ENCODE data around the gene AZIN2.
A peak's percentile ranks its signal among the peaks of the same experiment; 100 is the strongest.
"Not testable (repeated sequence)": the region's sequence is repeated elsewhere in the genome, so short reads cannot be mapped to it uniquely, and the experiment has no call there.

AZIN2 gene

DNA sequence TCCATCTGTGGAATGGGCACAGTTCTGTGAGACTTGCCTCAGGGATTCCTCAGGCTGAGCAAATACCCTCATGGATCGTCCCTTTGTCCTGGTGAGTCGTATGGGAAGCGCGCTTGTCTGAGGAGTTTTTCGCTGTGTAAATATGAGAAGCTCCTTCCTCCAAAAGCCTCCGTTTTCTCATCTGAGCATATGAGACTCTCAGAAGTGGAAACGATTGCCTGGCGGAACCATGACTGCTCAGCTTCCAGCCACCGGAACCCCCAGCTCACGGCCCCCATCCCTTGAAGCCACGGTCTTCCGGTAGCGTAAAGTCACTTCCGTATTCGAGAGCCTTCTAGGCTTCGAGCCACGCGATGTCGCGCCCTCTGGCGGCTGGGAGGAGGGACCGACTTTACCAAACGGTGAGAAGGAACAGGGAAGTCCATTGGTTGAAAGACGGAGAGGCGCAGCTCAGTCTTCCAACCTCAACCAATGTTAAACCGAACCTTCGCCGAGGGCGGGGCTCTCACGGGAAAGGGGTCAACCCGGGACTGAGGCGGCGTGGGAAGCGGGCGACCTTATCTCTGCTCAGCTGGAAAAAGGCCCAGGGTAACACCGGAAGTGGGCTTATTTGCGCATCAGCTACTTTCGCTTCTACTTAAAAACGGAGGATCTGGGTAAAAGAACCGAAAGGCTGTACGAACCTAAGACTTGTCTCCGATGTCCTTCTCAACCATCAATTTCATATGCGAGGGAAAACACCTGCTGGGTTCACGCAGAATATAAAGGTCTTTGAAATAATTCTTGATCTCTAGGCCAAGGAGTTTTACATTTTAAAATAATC is 46.3 kb downstream of the AZIN2 start:
- DNase-seq (ENCODE audit: low spot score): peak; percentile 86

DNA sequence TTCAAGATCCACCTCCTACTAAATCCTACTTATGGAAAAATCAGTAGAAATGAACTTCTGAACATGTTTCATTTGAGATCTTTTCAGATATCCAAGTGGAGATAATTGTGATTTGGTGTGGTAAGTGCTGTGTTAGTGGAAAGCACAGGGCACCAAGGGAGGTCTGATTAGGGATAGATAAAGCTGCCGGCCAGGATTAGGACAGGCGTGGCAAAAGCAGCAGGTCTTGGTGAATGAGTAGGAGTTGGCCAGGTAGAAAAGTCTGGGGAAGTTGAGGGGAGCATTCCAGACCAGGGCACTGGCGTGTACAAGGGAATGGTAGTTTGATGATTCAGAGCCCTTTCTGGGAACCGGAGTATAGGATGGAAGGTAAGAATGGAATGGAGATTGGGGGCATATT is 47.8 kb downstream of the AZIN2 start:
- DNase-seq (ENCODE audit: low spot score): no peak

DNA sequence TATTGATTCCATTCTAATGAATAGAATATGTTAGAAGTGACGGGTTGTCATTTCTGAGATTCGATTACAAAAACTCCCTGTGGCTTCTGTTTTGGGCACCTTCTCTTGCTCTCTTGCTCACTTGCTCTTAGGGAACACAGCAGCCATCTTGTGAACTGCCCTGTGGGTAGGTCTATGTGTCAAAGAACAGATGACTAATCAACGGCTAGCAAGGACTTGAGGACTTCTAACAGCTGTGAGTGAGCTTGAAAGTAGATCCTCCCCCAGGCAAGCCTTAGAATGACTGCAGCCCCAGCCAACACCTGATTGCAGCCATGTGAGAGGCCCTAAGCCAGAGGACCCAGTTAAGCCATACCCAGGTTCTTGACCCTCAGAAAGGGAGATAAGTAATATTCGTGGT is 49.3 kb downstream of the AZIN2 start:
- DNase-seq (ENCODE audit: low spot score): no peak

DNA sequence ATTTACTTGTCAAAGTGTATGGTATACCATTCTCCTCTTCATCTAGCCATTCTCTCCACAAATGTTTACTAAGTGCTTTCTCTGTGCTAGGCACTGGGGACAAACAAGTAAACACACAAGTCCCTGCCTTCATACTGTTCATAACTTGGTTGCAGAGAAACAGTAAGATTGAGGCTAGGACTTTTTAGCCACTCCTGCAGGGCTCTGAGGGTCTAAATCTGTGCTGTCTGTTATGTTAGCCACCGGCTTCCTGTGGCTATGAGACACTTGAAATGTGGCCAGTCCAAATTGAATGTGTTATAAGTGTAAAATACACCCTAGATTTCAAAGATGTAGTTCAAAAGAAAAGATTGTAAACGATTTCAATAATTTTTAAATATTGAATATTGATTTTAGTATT is 50.2 kb downstream of the AZIN2 start:
- DNase-seq (ENCODE audit: low spot score): no peak

DNA sequence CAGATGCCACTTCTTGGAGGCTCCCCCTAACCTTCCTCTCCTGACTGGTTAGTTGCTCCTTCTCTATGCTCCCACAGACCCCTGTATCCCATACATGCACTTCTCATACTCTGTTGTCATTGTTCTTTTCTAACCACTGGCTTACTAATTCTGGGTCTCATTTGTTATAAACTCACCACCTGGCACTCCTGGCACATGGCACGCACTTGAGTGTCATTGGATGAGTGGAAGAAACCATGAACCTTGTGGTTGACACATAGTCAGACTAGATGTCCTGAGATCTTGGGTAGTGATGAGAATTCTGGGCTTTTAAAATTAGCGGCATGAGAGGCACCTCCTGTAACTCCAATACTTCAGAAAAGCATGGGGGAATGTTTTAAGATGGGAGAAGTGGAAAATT is 51.6 kb downstream of the AZIN2 start:
- no peak for DNase-seq (ENCODE audit: low spot score)

DNA sequence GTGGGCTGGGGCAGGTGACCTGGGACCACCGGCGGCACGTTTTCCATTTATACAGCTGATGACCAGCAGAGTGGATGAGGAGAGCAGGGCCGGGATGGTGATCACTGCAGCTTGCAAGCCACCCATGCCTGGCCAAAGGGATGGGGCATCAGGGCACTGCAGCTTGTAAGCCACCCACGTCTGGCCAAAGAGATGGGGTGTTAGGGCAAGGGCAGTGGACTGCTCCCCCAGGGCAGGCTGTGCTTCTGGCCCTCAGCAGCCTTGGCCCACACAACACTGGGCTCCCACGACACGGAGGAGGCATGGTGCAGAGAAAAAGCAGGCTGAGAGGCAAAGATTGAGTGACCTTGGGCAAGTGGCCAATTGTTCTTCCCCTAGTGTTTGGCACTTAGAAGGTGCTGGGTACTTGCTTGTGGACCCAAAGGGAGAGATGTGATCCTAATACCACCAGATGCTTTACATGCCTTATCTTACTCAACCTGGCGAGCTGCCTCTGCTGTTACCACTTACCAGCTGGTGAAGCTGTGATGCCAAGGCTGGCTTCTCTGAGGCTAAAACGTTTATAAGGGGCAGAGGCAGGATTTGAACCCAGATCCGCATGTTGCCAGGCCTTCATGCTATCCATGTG is 52.6 kb downstream of the AZIN2 start:
- no peak for DNase-seq (ENCODE audit: low spot score)

DNA sequence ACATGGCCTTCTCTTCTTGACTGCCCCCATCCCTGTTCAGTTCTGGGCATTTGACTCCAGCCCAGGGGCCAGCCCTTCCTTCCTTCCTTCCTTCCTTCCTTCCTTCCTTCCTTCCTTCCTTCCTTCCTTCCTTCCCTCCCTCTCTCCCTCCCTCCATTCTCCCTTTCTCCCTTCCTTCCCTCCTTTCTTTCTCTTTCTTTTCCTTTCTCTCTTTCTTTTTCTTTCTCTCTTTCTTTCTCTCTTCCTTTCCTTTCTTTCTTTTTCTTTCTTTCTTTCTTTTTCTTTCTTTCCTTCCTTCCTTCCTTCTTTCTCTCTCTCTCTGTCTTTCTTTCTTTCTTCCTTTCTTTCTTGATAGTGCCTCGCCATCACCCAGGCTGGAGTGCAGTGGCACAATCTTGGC is 55.1 kb downstream of the AZIN2 start:
- not testable (repeated sequence) for DNase-seq (ENCODE audit: low spot score)

DNA sequence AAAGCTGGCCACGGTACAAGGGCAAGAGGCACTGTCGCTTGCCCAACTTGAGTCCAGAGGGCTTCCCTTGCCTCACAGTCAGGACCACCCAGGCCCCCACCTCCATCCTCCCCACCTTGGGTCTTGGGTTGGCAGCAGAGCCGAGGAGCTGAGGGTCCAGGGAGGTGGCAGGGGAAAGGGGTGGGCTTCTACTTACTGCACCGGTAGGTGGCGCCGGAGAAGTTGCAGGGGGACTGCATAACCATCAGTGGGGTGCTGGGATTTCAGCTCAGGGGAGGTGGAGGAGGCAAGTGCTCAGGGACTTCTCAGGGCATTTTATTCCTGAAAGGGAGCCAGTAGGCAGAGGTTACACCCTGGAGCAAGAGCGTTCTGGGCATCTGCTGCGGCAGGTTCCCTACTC is 56.8 kb downstream of the AZIN2 start:
- peak; percentile 44 for DNase-seq (ENCODE audit: low spot score)

DNA sequence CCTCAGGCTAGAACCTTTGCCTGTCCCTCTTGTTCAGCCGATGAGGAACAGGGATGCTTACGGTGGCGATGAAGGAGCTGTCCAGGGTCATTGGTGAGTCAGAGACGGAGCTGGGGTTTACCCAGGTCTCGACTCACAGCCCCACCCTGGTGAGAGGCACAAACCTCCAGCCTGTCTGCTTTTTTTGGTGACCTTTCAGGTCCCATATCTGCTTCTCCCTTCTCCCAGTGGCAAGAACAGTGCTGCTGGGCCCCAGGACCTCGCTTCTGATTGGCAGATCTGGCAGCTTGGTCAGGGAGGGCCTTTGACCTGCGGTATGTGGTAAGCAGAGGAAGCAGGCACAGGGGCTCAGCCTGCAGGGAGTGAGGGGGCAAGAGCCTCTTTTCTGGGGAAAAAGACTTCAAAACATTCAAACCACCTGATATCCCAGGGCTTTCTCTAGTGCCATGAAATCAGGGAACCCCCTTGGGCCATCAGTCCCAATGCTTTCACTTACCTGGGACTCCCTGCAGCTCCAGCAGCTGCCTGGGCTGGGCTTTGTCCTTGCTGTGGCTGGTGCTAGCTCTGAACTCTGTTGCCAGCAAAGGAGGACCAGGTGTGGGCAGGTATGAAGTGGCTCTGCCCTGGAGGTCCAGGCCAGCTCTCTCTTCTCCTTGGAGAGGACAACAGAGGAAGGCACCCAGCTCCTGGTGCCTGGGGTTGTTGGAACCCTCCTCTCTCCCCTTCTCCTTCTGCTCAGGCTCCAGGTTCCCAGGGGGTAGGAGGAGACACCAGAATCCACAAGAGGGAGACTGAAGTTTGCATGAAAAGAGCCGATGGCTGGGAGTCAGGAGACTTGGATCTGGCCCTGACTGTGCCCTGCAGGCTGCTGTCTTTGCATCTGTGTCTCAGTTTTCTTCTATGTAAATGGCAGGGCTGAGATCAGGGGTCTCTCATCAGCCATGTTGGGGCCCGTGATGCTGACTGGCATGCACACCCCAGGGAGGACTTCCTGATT is 59.5 kb downstream of the AZIN2 start:
- DNase-seq (ENCODE audit: low spot score): no peak

DNA sequence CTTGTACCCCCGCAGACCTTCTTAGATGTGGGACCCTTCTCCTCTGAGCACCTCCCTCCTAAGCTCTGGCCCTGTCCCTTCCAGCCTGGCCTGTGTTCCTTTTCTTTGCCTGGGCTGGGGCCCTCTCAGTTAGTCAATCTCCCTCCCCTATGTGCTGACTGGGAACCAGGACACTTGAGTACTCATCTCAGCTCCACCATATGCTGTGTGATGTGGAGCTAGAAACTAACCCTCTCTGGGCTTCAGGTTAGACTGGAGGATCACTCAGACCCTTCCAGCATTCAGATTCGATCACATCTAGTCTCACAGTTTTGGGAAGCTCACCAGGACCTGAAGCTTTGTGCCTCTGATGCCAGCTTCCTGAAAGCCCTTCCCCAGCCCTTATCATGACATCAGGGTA is 60.3 kb downstream of the AZIN2 start:
- DNase-seq (ENCODE audit: low spot score): no peak

DNA sequence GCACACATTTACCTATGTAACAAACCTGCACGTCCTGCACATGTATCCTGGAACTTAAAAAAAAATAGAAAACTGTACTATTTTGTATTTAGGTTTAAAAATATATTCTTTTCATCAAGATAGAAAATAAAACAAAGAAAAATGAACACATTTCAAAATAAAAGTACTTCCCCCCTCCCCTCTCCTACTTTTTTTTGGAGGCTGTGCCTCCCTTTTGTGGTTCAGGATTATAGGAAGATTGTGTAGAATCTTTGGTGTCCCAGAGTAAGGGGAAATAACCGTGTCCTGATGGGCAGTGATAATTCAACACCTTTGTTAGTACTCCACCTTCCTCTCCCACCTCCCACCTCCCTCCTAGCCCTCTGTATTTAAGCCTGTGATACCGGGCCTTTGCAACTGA is 60.8 kb downstream of the AZIN2 start:
- DNase-seq (ENCODE audit: low spot score): no peak

DNA sequence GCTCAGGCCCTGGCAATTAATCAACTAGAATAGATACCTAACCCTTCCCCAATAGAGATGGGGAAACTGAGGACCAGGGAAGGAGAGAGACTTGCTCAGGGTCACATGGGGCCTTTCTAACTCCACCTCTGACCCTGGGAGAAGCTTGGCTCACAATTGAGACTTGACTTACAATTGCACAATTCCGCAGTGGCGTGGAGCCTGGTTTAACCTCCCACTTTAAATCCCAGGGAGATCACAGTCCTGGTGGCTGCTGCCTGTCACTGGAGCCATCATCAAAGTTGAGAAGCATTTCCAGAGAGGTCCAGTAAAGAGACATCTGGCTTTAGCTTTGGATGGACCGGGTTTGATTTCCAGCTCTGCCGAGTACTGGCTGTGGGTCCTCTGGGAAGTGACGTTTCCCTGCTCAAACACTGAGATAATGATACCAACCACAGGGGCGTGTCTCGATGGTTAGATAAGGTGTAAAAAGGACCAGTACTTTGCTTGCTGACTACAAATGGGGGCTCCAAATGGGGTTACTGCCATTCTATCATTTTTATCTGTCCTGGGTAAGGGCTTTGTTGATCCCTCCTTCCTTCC is 61.6 kb downstream of the AZIN2 start:
- DNase-seq (ENCODE audit: low spot score): no peak

DNA sequence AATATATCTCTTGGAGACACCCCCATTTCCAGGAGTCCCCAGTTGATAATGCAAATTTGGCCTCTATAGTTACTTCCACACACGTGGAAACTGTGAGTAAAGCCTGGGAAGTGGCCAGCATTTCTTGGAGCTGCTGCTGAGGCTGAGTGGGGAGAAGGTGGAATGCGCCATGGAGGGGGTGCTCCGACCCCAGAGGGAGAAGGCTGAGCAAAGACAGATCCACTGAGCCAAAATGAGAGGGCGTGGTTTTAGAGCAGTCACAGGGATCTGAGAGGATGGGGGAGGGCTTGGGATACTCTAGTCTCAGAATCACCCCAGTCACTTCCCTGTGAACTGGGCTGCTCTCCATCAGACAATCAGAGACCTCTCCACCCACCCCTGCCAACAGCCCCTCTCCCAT is 62.2 kb downstream of the AZIN2 start:
- DNase-seq (ENCODE audit: low spot score): no peak

DNA sequence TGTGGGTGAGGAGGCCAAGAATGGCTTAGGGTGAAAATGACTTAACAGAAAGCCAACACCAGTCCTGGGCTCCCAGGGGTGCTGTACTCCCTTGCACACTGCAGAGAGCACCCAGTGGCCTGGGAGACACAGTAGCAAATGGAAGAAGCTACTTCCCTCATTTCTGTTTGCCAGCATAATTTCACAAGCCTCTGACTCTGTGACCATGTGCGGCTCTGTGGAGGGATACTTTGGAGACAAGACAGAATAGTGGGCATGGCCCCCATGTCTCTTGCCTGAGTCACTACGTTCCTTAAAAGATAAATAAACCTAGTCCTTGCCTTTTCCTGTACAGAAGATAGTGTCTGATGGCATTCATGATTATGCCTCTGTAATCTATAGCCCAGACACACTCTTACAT is 62.7 kb downstream of the AZIN2 start:
- no peak for DNase-seq (ENCODE audit: low spot score)

DNA sequence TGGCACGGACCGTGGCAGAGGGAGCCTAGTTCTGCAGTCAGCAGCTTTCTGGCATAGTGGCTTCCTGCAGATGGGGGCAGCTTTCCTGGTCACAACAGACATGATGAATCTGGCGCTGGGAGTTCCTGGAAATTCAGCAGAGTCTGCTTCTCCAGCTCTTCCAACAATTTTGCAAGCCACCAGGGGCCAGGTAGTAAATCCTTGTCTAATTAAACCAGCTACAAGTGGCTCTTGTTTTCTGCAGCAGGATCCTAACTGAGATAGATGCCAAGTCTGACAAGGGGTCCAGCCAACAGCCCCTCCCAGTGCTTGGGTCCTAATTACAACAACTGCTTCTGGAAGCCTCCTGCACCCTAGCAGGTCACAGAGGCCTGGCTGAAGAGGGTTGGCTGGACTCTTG is 65.0 kb downstream of the AZIN2 start:
- DNase-seq (ENCODE audit: low spot score): no peak

DNA sequence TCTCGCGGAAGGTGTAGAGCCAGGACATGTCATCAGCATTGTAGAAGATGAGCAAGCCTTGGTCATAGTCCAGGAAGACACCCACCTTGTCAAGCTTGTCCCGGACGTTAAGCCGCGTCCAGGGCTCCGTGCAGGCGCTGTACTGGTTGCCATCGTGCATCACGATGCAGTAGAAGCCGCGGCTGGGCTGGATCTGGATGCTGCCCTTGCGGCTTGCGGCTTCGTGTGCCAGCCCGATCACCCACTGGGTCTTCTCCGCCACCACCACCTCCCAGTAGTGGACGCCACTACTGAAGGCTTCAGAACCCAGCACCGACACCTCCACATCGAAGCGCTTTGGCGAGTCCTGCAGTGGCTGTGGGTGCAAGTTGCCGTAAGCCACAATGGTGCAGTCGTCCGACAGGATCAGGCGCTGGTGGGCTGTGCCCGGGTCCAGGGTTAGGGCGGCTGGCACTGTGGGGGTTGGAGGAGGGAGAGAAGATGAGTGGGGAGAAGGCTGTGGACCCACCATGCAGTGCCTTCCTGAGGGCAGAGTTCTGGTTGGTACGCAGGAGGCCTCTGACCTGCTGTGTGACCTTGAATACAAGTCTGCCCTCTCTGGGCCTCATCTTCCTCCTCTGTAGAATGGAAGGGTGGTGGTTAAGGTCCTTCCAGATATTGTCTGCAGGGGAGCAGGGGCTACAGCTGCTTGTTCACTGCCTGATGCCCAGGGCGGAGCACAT is 66.5 kb downstream of the AZIN2 start:
- no peak for DNase-seq (ENCODE audit: low spot score)

DNA sequence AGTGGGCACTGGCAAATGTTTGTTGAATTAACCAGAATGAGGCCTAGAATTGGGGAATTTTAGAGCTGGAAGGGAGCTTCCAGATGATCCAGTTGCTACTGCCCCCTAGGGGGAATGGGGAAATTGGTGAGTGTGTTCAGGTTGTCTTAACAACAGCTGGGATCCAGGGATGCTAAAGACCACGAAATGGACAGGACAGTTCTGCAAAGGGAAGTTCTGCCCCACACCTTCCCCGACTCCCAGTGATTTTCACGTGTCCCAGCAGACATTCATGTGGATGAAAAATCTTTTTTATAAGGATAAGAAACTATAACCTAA is 67.0 kb downstream of the AZIN2 start:
- peak; percentile 52 for DNase-seq (ENCODE audit: low spot score)

DNA sequence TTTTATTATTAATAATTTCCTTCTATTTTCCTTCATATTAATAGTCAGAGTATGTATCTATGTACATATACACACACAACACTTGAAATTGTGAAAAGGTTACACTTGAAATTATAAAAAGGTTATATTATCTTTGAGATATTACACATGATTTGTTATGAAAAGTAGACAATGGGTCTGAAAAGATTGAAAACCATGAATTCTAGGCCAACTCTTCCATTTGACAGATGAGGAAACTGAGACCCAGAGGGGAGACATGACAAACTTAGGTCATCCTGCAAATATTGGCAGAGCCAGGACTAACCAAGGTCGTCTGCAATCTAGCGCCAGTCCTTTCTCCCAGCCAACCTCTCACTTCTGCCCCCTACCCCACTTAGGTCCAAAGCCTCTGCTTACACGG is 67.7 kb downstream of the AZIN2 start:
- DNase-seq (ENCODE audit: low spot score): no peak

DNA sequence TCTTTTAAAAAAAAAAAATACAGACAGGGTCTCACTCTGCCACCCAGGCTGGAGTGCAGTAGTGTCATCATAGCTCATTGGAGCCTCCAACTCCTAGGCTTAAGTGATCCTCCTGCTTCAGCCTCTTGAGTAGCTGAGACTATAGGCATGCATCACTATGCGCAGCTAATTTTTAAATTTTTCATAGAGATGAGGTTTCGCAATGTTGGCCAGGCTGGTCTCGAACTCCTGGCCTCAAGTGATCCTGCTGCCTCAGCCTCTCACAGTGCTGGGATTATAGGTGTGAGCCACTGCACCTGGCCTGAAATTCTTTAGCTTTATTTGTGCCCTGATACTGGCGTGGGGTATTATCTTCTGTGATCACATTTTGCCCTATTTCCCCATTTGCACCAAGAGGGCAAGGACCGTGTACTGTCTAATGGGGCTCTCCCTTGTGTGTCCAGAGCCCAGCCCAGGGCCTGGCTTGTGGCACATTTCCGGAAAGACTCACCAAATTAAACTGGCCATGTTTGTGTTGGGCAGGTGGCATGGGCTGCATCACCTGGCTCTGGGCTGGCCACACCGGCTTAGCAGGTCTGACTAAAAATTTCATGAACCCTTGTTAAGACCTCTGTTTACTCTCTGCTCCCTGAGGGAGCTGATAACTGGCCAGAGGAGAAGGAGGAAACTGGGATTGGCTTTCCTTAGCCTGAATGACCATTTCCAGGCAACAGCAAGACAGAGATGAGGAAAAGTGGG is 68.7 kb downstream of the AZIN2 start:
- no peak for DNase-seq (ENCODE audit: low spot score)

DNA sequence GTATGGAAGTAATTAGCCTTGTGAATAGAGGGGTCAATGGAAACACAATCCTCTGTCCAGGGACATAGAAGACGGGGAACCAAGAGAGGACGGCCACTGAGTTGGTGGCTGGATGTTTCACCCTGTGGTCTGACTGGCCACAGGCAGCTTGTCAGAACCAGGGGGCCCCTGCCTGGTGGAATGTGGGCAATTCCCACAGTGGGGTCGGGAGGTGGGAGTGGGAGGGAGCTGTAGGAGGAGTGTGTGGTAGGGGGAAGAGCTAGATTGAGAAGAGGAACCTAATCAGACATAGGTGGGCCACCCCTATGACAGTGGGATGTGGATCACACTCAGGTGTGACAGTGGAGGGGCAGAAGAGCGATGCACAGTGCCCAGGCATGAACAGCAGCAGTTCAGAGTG is 69.6 kb downstream of the AZIN2 start:
- DNase-seq (ENCODE audit: low spot score): no peak

DNA sequence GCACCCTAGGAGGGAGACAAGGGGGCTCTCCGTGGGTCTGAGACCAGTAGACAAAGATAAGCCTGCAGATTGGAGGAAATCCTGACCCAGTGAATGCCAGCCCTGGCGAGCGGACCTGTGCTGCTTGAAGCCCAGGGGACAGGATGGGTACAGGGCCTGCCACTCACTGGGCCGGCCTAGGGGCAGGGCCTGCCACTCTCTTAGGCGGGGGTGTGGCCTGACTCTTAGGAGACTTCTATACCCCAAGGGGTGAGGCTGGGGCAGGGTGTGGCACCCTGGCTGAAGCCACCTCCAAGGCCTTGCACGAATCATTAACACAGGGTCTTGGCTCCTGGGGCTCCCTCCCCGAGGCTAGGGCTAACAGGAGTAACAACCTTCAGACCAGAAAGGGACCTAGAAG is 70.2 kb downstream of the AZIN2 start:
- DNase-seq (ENCODE audit: low spot score): no peak

Measured in HuH-7 (cell line).